K562 (cell line): ENCODE measurements around the gene KPNB1. TPM values are rescaled to one million over a fixed set of nuclear protein-coding genes. Genes with fewer than 3 reads are reported as not detected.

Experiments used
- ZNF586 ChIP-seq: fragments of 450-650 bp; formaldehyde crosslinking; conservative IDR thresholded peaks from 2 replicates; pipeline ENCODE4 v1.4.0; 2020; ENCODE audit warnings: mild to moderate bottlenecking, moderate library complexity
- polyA plus RNA-seq, 8 experiments: library from polyadenylated mRNA; depleted of rRNA in 4 of 8; stranded (reverse) in 5 of 8; unstranded in 3 of 8; fragments of >200 nt; fragmentation: Nextera tagmentation in 2 of 8; fragmentation: Illumina TruSeq in 1 of 8; extraction: Ambion mirVana in 2 of 8; extraction: Trizol in 1 of 8; gene quantifications; 2 replicates each; pipeline versions ENCODE4 v1.2.1 to v1.2.3, GENCODE V29; 2011 to 2014; ENCODE audit warnings: inconsistent platforms in 1 of 8, missing spikeins in 1 of 8
- total RNA-seq, 7 experiments: library from RNA; depleted of rRNA in 6 of 7; stranded (reverse); fragments of >200 nt in 6 of 7; fragmentation: Illumina TruSeq in 2 of 7; extraction: Trizol in 2 of 7; gene quantifications; 2 replicates each; pipeline versions ENCODE4 v1.2.1 to v1.2.3, GENCODE V29; 2011 to 2021; ENCODE audit warnings: low replicate concordance in 1 of 7
- TF ChIP-seq, protein P1 (sequence below), 2 experiments: fragments of 450-650 bp; IDR thresholded peaks; 2 replicates each; pipeline ENCODE4 v1.6.1; 2018; ENCODE audit warnings: mild to moderate bottlenecking in 2 of 2, low read depth in 1 of 2; ENCODE audit not compliant: partially characterized antibody in 2 of 2

The KPNB1 gene
- total and polyA plus RNA-seq, 9 of the 15 experiments (the other 6 are each of a cell fraction or from before 2014, with no cell fraction given): 154 to 622 (median 354) TPM

DNA sequence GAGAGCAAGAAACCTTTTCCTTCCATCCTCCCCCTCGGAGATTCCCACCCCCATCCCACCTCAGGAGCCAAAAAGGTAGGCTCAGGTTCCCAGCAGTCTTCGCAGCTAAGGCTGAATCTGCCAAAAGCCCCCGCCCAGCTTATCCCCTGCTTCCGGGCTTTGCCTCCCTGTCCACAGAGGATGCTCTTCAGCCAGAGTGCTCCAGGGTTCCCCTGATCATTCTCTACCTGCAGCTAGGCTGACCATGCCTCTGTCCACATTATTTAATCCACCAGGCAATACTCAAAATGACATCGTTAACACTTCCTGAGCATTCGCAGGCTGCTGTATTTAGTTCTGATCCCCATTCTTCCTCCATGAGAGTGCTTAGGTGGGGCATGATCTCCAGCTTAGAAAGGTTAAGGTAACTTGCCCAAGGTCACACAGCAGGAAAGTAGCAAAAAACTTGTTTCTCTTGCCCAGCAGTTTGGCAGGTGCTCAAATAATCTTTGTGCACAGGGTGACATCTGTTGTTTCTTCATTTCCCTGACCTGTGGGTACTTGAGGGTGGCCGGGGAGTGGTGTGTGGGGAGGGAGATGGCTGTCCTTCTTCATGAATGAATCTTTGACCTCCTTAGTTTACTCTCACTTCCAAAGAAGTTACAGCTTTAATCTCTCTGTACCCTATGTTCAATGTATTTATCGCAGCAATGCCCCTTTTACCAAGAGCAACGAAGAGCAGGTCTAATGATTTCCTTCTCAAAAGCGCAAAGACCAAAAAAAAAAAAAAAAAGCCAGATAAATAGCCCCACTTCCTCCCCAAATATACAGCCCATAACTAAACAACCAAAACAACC lies 43.4 kb downstream of the KPNB1 start (continued):
- TF ChIP-seq ZNF586 (CRISPR knock-in tag): no peak
- TF ChIP-seq, protein P1, sequence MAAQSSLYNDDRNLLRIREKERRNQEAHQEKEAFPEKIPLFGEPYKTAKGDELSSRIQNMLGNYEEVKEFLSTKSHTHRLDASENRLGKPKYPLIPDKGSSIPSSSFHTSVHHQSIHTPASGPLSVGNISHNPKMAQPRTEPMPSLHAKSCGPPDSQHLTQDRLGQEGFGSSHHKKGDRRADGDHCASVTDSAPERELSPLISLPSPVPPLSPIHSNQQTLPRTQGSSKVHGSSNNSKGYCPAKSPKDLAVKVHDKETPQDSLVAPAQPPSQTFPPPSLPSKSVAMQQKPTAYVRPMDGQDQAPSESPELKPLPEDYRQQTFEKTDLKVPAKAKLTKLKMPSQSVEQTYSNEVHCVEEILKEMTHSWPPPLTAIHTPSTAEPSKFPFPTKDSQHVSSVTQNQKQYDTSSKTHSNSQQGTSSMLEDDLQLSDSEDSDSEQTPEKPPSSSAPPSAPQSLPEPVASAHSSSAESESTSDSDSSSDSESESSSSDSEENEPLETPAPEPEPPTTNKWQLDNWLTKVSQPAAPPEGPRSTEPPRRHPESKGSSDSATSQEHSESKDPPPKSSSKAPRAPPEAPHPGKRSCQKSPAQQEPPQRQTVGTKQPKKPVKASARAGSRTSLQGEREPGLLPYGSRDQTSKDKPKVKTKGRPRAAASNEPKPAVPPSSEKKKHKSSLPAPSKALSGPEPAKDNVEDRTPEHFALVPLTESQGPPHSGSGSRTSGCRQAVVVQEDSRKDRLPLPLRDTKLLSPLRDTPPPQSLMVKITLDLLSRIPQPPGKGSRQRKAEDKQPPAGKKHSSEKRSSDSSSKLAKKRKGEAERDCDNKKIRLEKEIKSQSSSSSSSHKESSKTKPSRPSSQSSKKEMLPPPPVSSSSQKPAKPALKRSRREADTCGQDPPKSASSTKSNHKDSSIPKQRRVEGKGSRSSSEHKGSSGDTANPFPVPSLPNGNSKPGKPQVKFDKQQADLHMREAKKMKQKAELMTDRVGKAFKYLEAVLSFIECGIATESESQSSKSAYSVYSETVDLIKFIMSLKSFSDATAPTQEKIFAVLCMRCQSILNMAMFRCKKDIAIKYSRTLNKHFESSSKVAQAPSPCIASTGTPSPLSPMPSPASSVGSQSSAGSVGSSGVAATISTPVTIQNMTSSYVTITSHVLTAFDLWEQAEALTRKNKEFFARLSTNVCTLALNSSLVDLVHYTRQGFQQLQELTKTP (IDR thresholded peaks at IDR 0.05; ENCODE audit: low read depth in 1 of 2, partially characterized antibody in 2 of 2): peak in 1 of 2 experiments; percentile 36
